ENCODE results near the gene EPHA2.

DNA sequence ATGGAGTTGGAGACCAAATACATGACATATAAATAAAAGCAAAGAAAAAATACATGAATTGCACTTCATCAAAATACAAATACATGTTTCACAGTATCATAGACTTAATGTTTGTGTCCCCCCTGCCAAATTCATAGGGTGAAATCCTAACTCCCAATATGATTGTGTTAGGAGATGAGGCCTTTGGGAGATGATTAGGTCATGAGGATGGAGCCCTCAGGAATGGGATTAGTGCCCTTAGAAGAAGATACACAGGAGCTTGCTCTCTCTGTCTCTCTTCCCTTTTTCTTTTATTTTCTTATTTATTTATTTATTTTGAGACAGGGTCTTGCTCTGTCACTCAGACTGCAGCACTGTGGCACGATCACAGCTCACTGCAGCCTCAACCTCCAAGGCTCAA lies 56.5 kb downstream of the EPHA2 start:
- TF ChIP-seq, protein P1, sequence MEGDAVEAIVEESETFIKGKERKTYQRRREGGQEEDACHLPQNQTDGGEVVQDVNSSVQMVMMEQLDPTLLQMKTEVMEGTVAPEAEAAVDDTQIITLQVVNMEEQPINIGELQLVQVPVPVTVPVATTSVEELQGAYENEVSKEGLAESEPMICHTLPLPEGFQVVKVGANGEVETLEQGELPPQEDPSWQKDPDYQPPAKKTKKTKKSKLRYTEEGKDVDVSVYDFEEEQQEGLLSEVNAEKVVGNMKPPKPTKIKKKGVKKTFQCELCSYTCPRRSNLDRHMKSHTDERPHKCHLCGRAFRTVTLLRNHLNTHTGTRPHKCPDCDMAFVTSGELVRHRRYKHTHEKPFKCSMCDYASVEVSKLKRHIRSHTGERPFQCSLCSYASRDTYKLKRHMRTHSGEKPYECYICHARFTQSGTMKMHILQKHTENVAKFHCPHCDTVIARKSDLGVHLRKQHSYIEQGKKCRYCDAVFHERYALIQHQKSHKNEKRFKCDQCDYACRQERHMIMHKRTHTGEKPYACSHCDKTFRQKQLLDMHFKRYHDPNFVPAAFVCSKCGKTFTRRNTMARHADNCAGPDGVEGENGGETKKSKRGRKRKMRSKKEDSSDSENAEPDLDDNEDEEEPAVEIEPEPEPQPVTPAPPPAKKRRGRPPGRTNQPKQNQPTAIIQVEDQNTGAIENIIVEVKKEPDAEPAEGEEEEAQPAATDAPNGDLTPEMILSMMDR (IDR thresholded peaks at IDR 0.05; ENCODE audit: extremely low read depth in 1 of 2, insufficient read depth in 1 of 2, low read depth in 1 of 2, low read length in 2 of 2), result no peak
- no peak for TF ChIP-seq JUN (IDR thresholded peaks at IDR 0.05; ENCODE audit: borderline replicate concordance, insufficient read depth, insufficient read length, low read depth)
- no peak for TF ChIP-seq POLR2A (IDR thresholded peaks at IDR 0.05; ENCODE audit: low read depth, low read length)
- TF ChIP-seq EZH2 (IDR thresholded peaks at IDR 0.05; ENCODE audit: borderline replicate concordance, low read depth, low read length, severe bottlenecking), result no peak
- TF ChIP-seq, protein P2, sequence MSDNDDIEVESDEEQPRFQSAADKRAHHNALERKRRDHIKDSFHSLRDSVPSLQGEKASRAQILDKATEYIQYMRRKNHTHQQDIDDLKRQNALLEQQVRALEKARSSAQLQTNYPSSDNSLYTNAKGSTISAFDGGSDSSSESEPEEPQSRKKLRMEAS (IDR thresholded peaks at IDR 0.05; ENCODE audit: insufficient read depth, insufficient read length), result no peak
- no peak for TF ChIP-seq POLR2AphosphoS5 (IDR thresholded peaks at IDR 0.05; ENCODE audit: insufficient read depth, low read depth, low read length)
- no peak for TF ChIP-seq MYC (IDR thresholded peaks at IDR 0.05; ENCODE audit: low read depth, low read length)

Data from endothelial cell of umbilical vein (primary cell).